ENCODE results near the gene GADL1. TPM values are rescaled to one million over a fixed set of nuclear protein-coding genes. Genes with fewer than 3 reads are reported as not detected.

Gene GADL1
- total and polyA plus RNA-seq, 2 donors from 2014 or later, result 0.22 to 0.54 TPM

GRCh38 chr3:30795176-30795575 lies 99.3 kb downstream of the GADL1 start:
- H3K27me3 ChIP-seq (ENCODE audit: control insufficient read depth, insufficient read depth, low read length), result no peaks in the 10 kb centered on the region
- H3K4me1 ChIP-seq (ENCODE audit: control insufficient read depth in 2 of 3, insufficient read depth in 2 of 3, low read depth in 1 of 3, low read length in 3 of 3), result no peaks in the 10 kb centered on the region
- no peaks in the 10 kb centered on the region for H3K9me3 ChIP-seq (ENCODE audit: control insufficient read depth in 2 of 3, insufficient read depth in 1 of 3, low read length in 3 of 3)
- FAIRE-seq (no peak), DNase-seq (no peak)
- intact Hi-C loops (cut with DNase I), result no loop called here
- no peak overlapping the region for H3K4me3 ChIP-seq (ENCODE audit: low read length in 3 of 3)
- H3K9ac ChIP-seq (ENCODE audit: low read length in 3 of 3), result no peak overlapping the region
- TF ChIP-seq CTCF (IDR thresholded peaks at IDR 0.05; ENCODE audit: borderline replicate concordance, extremely low read depth, insufficient read depth), result no peak
- H3K36me3 ChIP-seq (ENCODE audit: control insufficient read depth in 2 of 3, insufficient read depth in 3 of 3, low read length in 3 of 3), result no peaks in the 10 kb centered on the region
- no peak overlapping the region for H3K27ac ChIP-seq (ENCODE audit: low read depth in 2 of 2, low read length in 2 of 2)

- no peak overlapping the region for H3K27ac ChIP-seq (ENCODE audit: low read depth in 2 of 2, low read length in 2 of 2)
- H3K4me1 ChIP-seq (ENCODE audit: control insufficient read depth in 2 of 3, insufficient read depth in 2 of 3, low read depth in 1 of 3, low read length in 3 of 3), result no peaks in the 10 kb centered on the region
- no peaks in the 10 kb centered on the region for H3K9me3 ChIP-seq (ENCODE audit: control insufficient read depth in 2 of 3, insufficient read depth in 1 of 3, low read length in 3 of 3)
- no peak for TF ChIP-seq CTCF (IDR thresholded peaks at IDR 0.05; ENCODE audit: borderline replicate concordance, extremely low read depth, insufficient read depth)
- DNase-seq (no peak), FAIRE-seq (no peak)
- no peak overlapping the region for H3K4me3 ChIP-seq (ENCODE audit: low read length in 3 of 3)
- intact Hi-C loops (cut with DNase I), result no loop called here
- no peak overlapping the region for H3K9ac ChIP-seq (ENCODE audit: low read length in 3 of 3)
- H3K27me3 ChIP-seq (ENCODE audit: control insufficient read depth, insufficient read depth, low read length), result no peaks in the 10 kb centered on the region
- no peaks in the 10 kb centered on the region for H3K36me3 ChIP-seq (ENCODE audit: control insufficient read depth in 2 of 3, insufficient read depth in 3 of 3, low read length in 3 of 3)
These were observed 100.7 kb downstream of the GADL1 start for GRCh38 chr3:30793740-30794139.

- no peaks in the 10 kb centered on the region for H3K36me3 ChIP-seq (ENCODE audit: control insufficient read depth in 2 of 3, insufficient read depth in 3 of 3, low read length in 3 of 3)
- intact Hi-C loops (cut with DNase I), result no loop called here
- H3K27ac ChIP-seq (ENCODE audit: low read depth in 2 of 2, low read length in 2 of 2), result no peak overlapping the region
- DNase-seq (no peak), FAIRE-seq (no peak)
- H3K4me1 ChIP-seq (ENCODE audit: control insufficient read depth in 2 of 3, insufficient read depth in 2 of 3, low read depth in 1 of 3, low read length in 3 of 3), result no peaks in the 10 kb centered on the region
- H3K27me3 ChIP-seq (ENCODE audit: control insufficient read depth, insufficient read depth, low read length), result no peaks in the 10 kb centered on the region
- no peaks in the 10 kb centered on the region for H3K9me3 ChIP-seq (ENCODE audit: control insufficient read depth in 2 of 3, insufficient read depth in 1 of 3, low read length in 3 of 3)
- H3K9ac ChIP-seq (ENCODE audit: low read length in 3 of 3), result no peak overlapping the region
- H3K4me3 ChIP-seq (ENCODE audit: low read length in 3 of 3), result no peak overlapping the region
- TF ChIP-seq CTCF (IDR thresholded peaks at IDR 0.05; ENCODE audit: borderline replicate concordance, extremely low read depth, insufficient read depth), result no peak
These were observed 104.3 kb downstream of the GADL1 start for GRCh38 chr3:30790150-30790549.

- intact Hi-C loops (cut with DNase I), result no loop called here
- no peak for TF ChIP-seq CTCF (IDR thresholded peaks at IDR 0.05; ENCODE audit: borderline replicate concordance, extremely low read depth, insufficient read depth)
- no peaks in the 10 kb centered on the region for H3K9me3 ChIP-seq (ENCODE audit: control insufficient read depth in 2 of 3, insufficient read depth in 1 of 3, low read length in 3 of 3)
- H3K9ac ChIP-seq (ENCODE audit: low read length in 3 of 3), result no peak overlapping the region
- no peaks in the 10 kb centered on the region for H3K27me3 ChIP-seq (ENCODE audit: control insufficient read depth, insufficient read depth, low read length)
- no peaks in the 10 kb centered on the region for H3K36me3 ChIP-seq (ENCODE audit: control insufficient read depth in 2 of 3, insufficient read depth in 3 of 3, low read length in 3 of 3)
- no peak overlapping the region for H3K27ac ChIP-seq (ENCODE audit: low read depth in 2 of 2, low read length in 2 of 2)
- FAIRE-seq (no peak), DNase-seq (no peak)
- no peak overlapping the region for H3K4me3 ChIP-seq (ENCODE audit: low read length in 3 of 3)
- H3K4me1 ChIP-seq (ENCODE audit: control insufficient read depth in 2 of 3, insufficient read depth in 2 of 3, low read depth in 1 of 3, low read length in 3 of 3), result no peaks in the 10 kb centered on the region
These were observed 108.1 kb downstream of the GADL1 start for GRCh38 chr3:30786365-30786764.

Measured in kidney (tissue), 14 donors.